Activated CD8-positive, alpha-beta memory T cell treated with anti-CD3 and anti-CD28 coated beads, Interleukin-2, amount 10 ng/mL, durations not matched to agents 7 days and 5 days (primary cell): ENCODE results near the gene TMEM106C. TPM values are rescaled to one million over a fixed set of nuclear protein-coding genes. Genes with fewer than 3 reads are reported as not detected.

ENCODE experiments used
- ATAC-seq: fragments of 150-1000 bp; cut with Tn5 transposase; one replicate; pipeline ENCODE4 v1.10.0; 2021; ENCODE audit warnings: moderate library complexity
- CTCF ChIA-PET: fragments of 350-600 bp; sonication (Branson Sonifier 250); formaldehyde crosslinking; loops from one replicate; lab custom pipeline; 2021; ENCODE audit warnings: antibody characterized with exemption; lab: Charles Lee
- DNase-seq: peaks from one replicate; pipeline ENCODE4 v3.0.0-alpha.2; 2020
- H3K27ac Mint-ChIP-seq: one replicate; pipeline ENCODE4 v1.8.0; 2021; ENCODE audit warnings: mild to moderate bottlenecking, mixed read lengths
- H3K27me3 Mint-ChIP-seq: one replicate; pipeline ENCODE4 v1.8.0; 2021; ENCODE audit warnings: mixed read lengths
- H3K36me3 Mint-ChIP-seq: one replicate; pipeline ENCODE4 v1.8.0; 2021; ENCODE audit warnings: mild to moderate bottlenecking, mixed read lengths
- H3K4me1 Mint-ChIP-seq: one replicate; pipeline ENCODE4 v1.8.0; 2021; ENCODE audit warnings: mixed read lengths
- H3K4me3 Mint-ChIP-seq: one replicate; pipeline ENCODE4 v1.8.0; 2021; ENCODE audit warnings: mild to moderate bottlenecking, moderate library complexity, mixed read lengths
- H3K9me3 Mint-ChIP-seq: one replicate; pipeline ENCODE4 v1.8.0; 2022; ENCODE audit warnings: low read depth, mixed read lengths
- total RNA-seq, 2 experiments: library from RNA; stranded (reverse); gene quantifications; one replicate each; pipeline ENCODE4 v1.2.3, GENCODE V29; 2021

Gene TMEM106C
- total RNA-seq, result 100 to 1,000 TPM; 162 to 174 TPM

DNA sequence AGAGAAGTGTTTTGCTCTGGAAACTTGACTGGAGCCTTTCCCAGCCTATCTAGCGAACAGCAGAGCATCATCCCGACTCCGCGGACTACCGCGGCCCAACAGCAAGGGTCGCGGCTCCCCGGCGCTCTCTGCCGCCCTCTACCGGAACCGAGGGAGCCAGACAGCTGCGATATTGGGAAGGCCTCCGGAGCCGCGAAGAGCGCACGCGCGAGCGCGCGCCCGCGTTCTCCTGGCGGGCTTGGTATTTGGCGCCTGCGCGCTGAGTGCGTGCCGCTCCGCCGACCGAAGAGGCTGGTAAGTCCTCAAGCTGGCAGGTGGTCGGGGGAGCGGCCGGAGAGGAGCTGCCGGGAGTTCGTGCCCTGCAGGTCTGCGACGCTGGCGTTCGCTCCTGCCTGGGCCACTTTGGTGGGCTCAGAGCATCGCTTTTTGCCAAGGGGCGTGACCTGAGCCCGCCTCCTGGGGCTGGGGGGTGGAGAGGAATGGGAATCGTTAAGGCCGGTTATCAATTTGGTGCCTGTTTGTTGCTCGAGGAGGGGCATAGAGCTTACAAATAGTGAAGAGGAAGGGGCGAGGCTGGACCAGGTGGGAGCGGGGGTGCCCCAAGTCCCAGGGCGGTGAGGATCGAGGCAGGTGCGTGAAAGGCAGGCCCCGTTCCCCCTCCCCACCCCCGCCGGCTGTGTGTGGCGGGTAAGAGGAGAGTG is at the start of gene TMEM106C:
TMEM106C (plus strand) TSS at position 257 of the 701 bp plus-strand sequence. CDS start 641 bp downstream, outside the sequence.
- ATAC-seq (peak; percentile 97), DNase-seq (peak; percentile 93)
- Mint-ChIP-seq H3K9me3 (peaks cover 1% of the 10 kb centered on the region), H3K27ac (peak within 1 kb of the TSS; percentile 83), H3K4me3 (peak within 1 kb of the TSS; percentile 94), H3K36me3 (peaks cover 42% of the 10 kb centered on the region), H3K27me3 (peaks cover 38% of the 10 kb centered on the region), H3K4me1 (peaks cover 33% of the 10 kb centered on the region)
- CTCF ChIA-PET, result interaction anchor here (0.7 to 4.2 kb wide), 50 partner anchors 9 to 655 kb away, joined by 3 to 30 read pairs (median 4); partner anchors contain the start of genes ASB8, CCDC184 and VDR

DNA sequence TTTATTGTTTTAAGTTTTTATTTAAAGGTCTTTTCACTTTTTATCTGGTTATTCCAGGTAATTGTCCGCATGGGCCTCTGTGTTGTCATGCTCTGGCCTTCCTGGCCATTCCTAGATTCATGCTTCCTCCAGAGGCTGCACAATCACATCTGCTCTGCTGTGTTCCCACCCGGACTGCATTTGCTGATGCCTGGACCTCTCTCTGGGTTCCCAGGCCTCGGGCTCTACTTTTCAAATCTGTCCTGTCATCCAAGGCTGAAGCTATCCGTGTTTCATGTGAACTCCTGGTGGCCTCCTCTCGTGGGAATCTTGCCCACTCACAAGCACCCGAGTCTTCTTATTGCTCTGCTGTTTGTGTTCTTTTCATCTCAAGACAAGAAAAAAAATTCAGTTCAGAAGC is 42.5 kb upstream of the TMEM106C start:
- CTCF ChIA-PET, result interaction anchor here (1.0 to 1.1 kb wide), 2 partner anchors 26 to 29 kb away, joined by 3 read pairs; no protein-coding TSS in a partner anchor
- Mint-ChIP-seq H3K4me3 (no peak overlapping the region), H3K9me3 (no peaks in the 10 kb centered on the region), H3K27ac (no peak overlapping the region), H3K4me1 (no peaks in the 10 kb centered on the region), H3K27me3 (peaks cover 66% of the 10 kb centered on the region), H3K36me3 (no peaks in the 10 kb centered on the region)
- ATAC-seq (no peak), DNase-seq (peak; percentile 31)

DNA sequence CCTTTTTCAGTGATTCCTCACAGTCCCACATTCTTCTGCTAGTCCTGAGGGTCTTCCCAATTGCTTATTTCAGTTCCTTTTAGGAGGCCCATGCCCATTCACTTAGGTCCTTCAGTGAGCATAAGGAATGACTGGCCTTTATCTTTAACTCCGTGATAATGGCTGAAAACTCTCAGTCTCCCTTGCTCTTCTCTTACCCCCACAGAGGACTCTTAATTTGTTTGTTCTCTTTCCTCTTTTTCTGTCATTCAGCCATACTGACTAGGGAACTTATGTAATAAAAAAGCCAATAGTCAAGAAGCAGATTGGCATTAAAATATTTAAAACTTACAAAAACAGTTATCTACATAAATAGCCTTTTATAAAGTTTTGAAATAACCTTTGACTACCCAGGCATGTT is 41.5 kb upstream of the TMEM106C start:
- Mint-ChIP-seq H3K27ac (no peak overlapping the region), H3K27me3 (peaks cover 59% of the 10 kb centered on the region), H3K4me3 (no peak overlapping the region), H3K36me3 (no peaks in the 10 kb centered on the region), H3K9me3 (no peaks in the 10 kb centered on the region), H3K4me1 (no peaks in the 10 kb centered on the region)
- CTCF ChIA-PET, result no interaction called here
- DNase-seq (no peak), ATAC-seq (no peak)

DNA sequence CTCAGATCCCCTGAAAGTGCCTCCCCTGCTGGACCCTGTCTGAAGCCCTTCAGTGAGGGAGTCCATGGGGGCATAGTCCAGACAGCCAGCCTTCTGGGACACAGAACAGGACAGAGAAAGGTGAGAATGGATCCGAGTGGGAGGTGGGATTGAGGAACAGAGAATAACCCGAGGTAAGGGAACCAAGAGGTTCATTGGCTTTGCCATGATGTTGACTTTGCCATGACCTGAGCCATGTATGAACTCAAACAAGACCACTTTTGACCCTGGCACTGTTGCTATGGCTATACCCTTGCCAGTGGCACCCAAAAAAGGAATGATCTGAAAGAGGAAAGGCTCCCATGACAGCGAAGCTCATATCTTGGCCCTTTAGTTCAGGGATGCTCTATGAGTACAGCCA is 36.0 kb upstream of the TMEM106C start:
- CTCF ChIA-PET, result no interaction called here
- no peak overlapping the region for H3K27ac Mint-ChIP-seq
- DNase-seq (no peak), ATAC-seq (no peak)
- H3K9me3 Mint-ChIP-seq, result no peaks in the 10 kb centered on the region
- H3K4me1 Mint-ChIP-seq, result no peaks in the 10 kb centered on the region
- H3K4me3 Mint-ChIP-seq, result no peak overlapping the region
- H3K27me3 Mint-ChIP-seq, result peaks cover 39% of the 10 kb centered on the region
- H3K36me3 Mint-ChIP-seq, result no peaks in the 10 kb centered on the region

GRCh38 chr12:47930634-47931033 is 32.8 kb upstream of the TMEM106C start:
- Mint-ChIP-seq H3K4me3 (no peak overlapping the region), H3K36me3 (no peaks in the 10 kb centered on the region), H3K27ac (no peak overlapping the region), H3K9me3 (no peaks in the 10 kb centered on the region), H3K27me3 (peaks cover 21% of the 10 kb centered on the region), H3K4me1 (no peaks in the 10 kb centered on the region)
- DNase-seq, result no peak
- CTCF ChIA-PET, result interaction anchor here (0.9 kb wide), 1 partner anchor 25 kb away, joined by 3 read pairs; no protein-coding TSS in a partner anchor
- ATAC-seq, result no peak

DNA sequence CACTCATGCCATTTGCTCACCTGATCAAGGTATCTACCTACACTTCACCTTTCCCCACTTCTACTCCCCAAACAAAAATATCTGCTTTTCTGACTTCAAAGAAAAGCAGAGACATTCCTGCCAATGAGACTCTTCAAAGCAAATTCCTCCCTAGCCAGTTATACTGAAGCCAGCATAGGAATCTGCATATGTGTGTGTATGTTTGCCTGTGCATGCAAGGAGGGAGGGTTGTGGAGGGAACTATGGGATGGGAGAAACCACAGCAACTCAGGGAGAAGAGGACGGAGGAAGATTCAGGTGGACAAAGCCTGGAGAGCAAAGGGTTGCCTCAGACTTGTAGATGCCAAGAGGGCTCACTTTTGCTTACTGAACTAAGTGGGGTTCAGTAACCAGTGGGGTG is 32.2 kb upstream of the TMEM106C start:
- no peaks in the 10 kb centered on the region for H3K9me3 Mint-ChIP-seq
- no peak overlapping the region for H3K4me3 Mint-ChIP-seq
- ATAC-seq (no peak), DNase-seq (peak; percentile 11)
- no peak overlapping the region for H3K27ac Mint-ChIP-seq
- no peaks in the 10 kb centered on the region for H3K36me3 Mint-ChIP-seq
- H3K27me3 Mint-ChIP-seq, result peaks cover 24% of the 10 kb centered on the region
- no peaks in the 10 kb centered on the region for H3K4me1 Mint-ChIP-seq
- CTCF ChIA-PET, result no interaction called here

GRCh38 chr12:47935184-47935583 is 28.2 kb upstream of the TMEM106C start:
- Mint-ChIP-seq H3K4me3 (no peak overlapping the region), H3K27ac (no peak overlapping the region), H3K36me3 (no peaks in the 10 kb centered on the region), H3K27me3 (peaks cover 23% of the 10 kb centered on the region), H3K9me3 (no peaks in the 10 kb centered on the region), H3K4me1 (no peaks in the 10 kb centered on the region)
- DNase-seq (peak; percentile 37), ATAC-seq (no peak)
- CTCF ChIA-PET, result interaction anchor here (0.7 to 1.1 kb wide), 2 partner anchors 28 to 143 kb away, joined by 5 to 6 read pairs; partner anchors contain the start of gene TMEM106C

GRCh38 chr12:47938093-47938492 is 25.3 kb upstream of the TMEM106C start:
- CTCF ChIA-PET, result interaction anchor here (1.4 kb wide), 1 partner anchor 11 kb away, joined by 10 read pairs; no protein-coding TSS in a partner anchor
- Mint-ChIP-seq H3K9me3 (no peaks in the 10 kb centered on the region), H3K27ac (no peak overlapping the region), H3K4me1 (no peaks in the 10 kb centered on the region), H3K27me3 (peaks cover 17% of the 10 kb centered on the region), H3K4me3 (no peak overlapping the region), H3K36me3 (no peaks in the 10 kb centered on the region)
- ATAC-seq (no peak), DNase-seq (peak; percentile 12)

GRCh38 chr12:47938594-47938993 is 24.8 kb upstream of the TMEM106C start:
- CTCF ChIA-PET, result interaction anchor here (1.4 kb wide), 1 partner anchor 11 kb away, joined by 10 read pairs; no protein-coding TSS in a partner anchor
- peaks cover 22% of the 10 kb centered on the region for H3K27me3 Mint-ChIP-seq
- ATAC-seq, result no peak
- no peaks in the 10 kb centered on the region for H3K9me3 Mint-ChIP-seq
- DNase-seq, result peak; percentile 33
- H3K4me3 Mint-ChIP-seq, result no peak overlapping the region
- H3K27ac Mint-ChIP-seq, result no peak overlapping the region
- no peaks in the 10 kb centered on the region for H3K4me1 Mint-ChIP-seq
- no peaks in the 10 kb centered on the region for H3K36me3 Mint-ChIP-seq

DNA sequence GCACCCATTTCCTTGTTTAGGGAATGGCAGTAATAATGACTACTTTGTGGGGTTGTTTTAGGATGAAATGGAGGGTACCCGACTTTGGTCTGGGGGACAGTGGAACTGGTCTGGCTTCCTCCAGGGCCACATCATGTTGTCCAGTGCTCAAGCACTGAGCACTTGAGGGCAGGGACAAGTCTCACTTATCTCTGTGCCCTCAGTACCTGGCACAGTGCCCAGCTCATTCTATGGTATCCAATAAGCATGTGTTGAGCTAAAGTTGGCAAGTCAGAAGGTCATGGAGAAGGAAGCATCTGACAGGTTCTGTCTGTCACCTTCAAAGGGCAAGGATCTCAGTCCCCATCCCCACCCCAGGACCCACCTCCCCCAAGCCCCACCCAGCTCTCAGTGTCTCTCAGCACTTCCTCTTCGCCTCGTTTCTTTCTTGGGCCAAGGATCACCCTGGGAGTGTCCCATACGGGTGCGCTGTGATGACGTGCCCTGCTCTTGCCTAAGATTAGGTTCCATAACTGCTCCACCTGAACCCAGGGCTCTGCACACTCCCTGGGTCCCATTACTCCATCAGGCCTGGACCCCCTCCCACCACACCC is 24.3 kb upstream of the TMEM106C start:
- Mint-ChIP-seq H3K9me3 (no peaks in the 10 kb centered on the region), H3K4me1 (no peaks in the 10 kb centered on the region), H3K36me3 (no peaks in the 10 kb centered on the region), H3K27ac (no peak overlapping the region), H3K27me3 (peaks cover 23% of the 10 kb centered on the region), H3K4me3 (no peak overlapping the region)
- CTCF ChIA-PET, result interaction anchor here (1.4 kb wide), 1 partner anchor 10 kb away, joined by 10 read pairs; no protein-coding TSS in a partner anchor
- no peak for DNase-seq
- ATAC-seq, result no peak

- DNase-seq, result no peak
- no peaks in the 10 kb centered on the region for H3K9me3 Mint-ChIP-seq
Measured at GRCh38 chr12:47940773-47941474, 22.5 kb upstream of the TMEM106C start.

GRCh38 chr12:47941475-47941780 is 22.0 kb upstream of the TMEM106C start:
- Mint-ChIP-seq H3K27me3 (peaks cover 16% of the 10 kb centered on the region), H3K9me3 (no peaks in the 10 kb centered on the region), H3K36me3 (no peaks in the 10 kb centered on the region), H3K4me3 (no peak overlapping the region), H3K27ac (no peak overlapping the region), H3K4me1 (no peaks in the 10 kb centered on the region)
- DNase-seq (no peak), ATAC-seq (no peak)
- CTCF ChIA-PET, result no interaction called here

More at GRCh38 chr12:47940773-47941474, 22.5 kb upstream of the TMEM106C start:
- CTCF ChIA-PET, result no interaction called here
- no peak overlapping the region for H3K4me3 Mint-ChIP-seq
- H3K4me1 Mint-ChIP-seq, result no peaks in the 10 kb centered on the region
- no peak overlapping the region for H3K27ac Mint-ChIP-seq
- H3K27me3 Mint-ChIP-seq, result peaks cover 20% of the 10 kb centered on the region
- no peaks in the 10 kb centered on the region for H3K36me3 Mint-ChIP-seq
- no peak for ATAC-seq

DNA sequence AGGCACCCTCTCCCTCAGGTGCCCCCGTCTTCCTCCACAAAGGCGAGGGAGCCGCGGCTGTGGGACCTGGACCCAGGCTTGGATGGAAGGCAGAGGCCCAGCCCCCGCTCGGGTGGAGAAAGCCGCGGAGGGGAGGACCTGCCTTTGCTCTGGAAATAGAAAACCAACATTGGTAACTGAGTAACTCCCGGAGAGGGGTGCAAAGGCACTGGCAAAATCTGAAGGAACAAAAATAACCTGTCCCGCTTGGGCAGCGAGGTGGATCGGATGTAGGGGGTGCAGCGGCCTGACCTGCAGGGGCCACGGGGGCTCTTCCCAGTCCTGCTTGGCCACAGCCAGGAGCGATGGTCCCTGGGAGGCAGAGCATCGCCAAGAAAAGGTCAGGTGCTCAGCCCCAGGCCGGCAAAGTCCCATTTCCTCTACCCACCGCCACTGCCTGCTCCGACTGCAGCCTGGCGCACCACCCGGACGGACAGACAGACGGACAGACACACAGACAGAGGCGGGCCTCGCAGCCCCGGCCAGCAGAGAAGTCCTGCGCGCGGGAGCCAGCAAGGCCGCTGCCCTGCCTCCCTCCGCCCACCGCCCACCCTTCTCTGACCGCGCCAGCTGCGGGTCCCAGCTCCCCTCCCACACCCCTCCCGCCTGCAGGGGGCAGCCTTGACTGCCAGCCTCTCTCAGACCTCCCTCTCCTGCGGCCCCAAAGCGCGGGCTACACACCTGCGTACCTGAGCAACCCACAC is 21.4 kb upstream of the TMEM106C start:
- Mint-ChIP-seq H3K9me3 (no peaks in the 10 kb centered on the region), H3K4me3 (no peak overlapping the region), H3K36me3 (no peaks in the 10 kb centered on the region), H3K27me3 (peaks cover 16% of the 10 kb centered on the region), H3K4me1 (no peaks in the 10 kb centered on the region), H3K27ac (no peak overlapping the region)
- CTCF ChIA-PET, result interaction anchor here (0.6 kb wide), 1 partner anchor 224 kb away, joined by 3 read pairs; no protein-coding TSS in a partner anchor
- DNase-seq, result no peak
- no peak for ATAC-seq
